Right cardiac atrium (tissue), 5 donors: ENCODE results near the gene SRSF8. TPM values are rescaled to one million over a fixed set of nuclear protein-coding genes. Genes with fewer than 3 reads are reported as not detected.
"Not testable (repeated sequence)": the region's sequence is repeated elsewhere in the genome, so short reads cannot be mapped to it uniquely, and the experiment has no call there.

Experiments
- ATAC-seq, 2 donors: fragments of 200-7000 bp; cut with Tn5 transposase; one replicate each; pipeline versions ENCODE4 v1.8.0 to v1.9.1; 2020; ENCODE audit warnings: moderate library complexity in 2 of 2, mild to moderate bottlenecking in 1 of 2
- DNase-seq, 3 donors: peaks; one replicate each; pipeline ENCODE4 v3.0.0-alpha.2; 2020
- H3K27ac ChIP-seq: one replicate; pipeline ENCODE4 v1.5.1; 2013; ENCODE audit warnings: mild to moderate bottlenecking, low read length, control low read depth, moderate library complexity
- H3K27me3 ChIP-seq: one replicate; pipeline ENCODE4 v1.6.1; 2013; ENCODE audit not compliant: control insufficient read depth, insufficient read depth
- H3K4me1 ChIP-seq: one replicate; pipeline ENCODE4 v1.6.1; 2013; ENCODE audit warnings: low read length; ENCODE audit not compliant: control insufficient read depth, insufficient read depth
- H3K4me3 ChIP-seq: one replicate; pipeline ENCODE4 v1.5.1; 2013; ENCODE audit warnings: low read length, control low read depth
- H3K9me3 ChIP-seq: one replicate; pipeline ENCODE4 v1.6.1; 2013; ENCODE audit warnings: low read length; ENCODE audit not compliant: control insufficient read depth
- WGBS: extraction: QIAGEN DNeasy Blood & Tissue Kit; methylation state at CpG from one replicate; pipeline ENCODE4 v1.1.7; 2013; 5-methylcytosine and 5-hydroxymethylcytosine counted together
- intact Hi-C, 4 donors: fragments of 100-400 bp; cut with DNase I; formaldehyde crosslinking; loops; one replicate each; pipeline versions ENCODE4 v1.11.0 to v1.14.0; 2022 to 2023
- polyA plus RNA-seq: library from polyadenylated mRNA; stranded (reverse); fragments of 200-250 nt; gene quantifications from one replicate; pipeline ENCODE4 v1.2.3, GENCODE V29; 2013
- total RNA-seq, 4 donors: library from RNA; stranded (reverse); fragmentation: NEBNext Ultra II Directional; extraction: Animal tissue kit (Norgen Biotek cat#: 25700); gene quantifications; one replicate each; pipeline ENCODE4 v1.2.1, GENCODE V29; 2021
- donor health status: healthy with polysubstance abuse.
- donor health status: DM: no; HTN: yes; CAD: no.
- donor health status: DM: no; HTN: no; CAD: no.
- donor health status: DM: no; HTN: yes; CAD: no; lungs with severe emphysema.
- donor health status: DM: yes; HTN: yes; CAD: no.

SRSF8 gene
- total and polyA plus RNA-seq, 5 donors: 30.5 to 39.4 (median 33.9) TPM

DNA sequence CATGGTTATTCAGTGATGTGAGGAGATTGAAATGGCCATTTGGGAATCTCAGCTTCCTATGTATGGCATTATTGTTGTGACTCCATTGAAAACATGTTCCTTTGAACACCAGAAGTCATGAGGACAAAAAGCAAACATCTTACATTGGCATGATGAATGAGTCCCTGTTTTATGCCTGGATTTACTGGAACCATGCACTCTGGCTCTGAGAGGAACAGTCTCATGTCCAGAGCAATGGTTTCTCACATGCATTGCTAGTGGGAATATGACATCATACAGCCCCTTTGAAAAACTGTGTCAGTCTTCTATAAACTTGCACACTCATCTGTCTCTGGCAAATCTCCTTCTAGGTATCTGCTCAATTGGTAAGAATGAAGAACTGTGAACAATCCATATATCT, 20.9 kb upstream of the SRSF8 start:
- no peak for DNase-seq
- no peak overlapping the region for H3K27ac ChIP-seq
- intact Hi-C loops: no loop called here
- H3K27me3 ChIP-seq: no peaks in the 10 kb centered on the region
- no peak overlapping the region for H3K4me3 ChIP-seq
- H3K4me1 ChIP-seq: no peaks in the 10 kb centered on the region
- H3K9me3 ChIP-seq: no peaks in the 10 kb centered on the region
- no peak for ATAC-seq

DNA sequence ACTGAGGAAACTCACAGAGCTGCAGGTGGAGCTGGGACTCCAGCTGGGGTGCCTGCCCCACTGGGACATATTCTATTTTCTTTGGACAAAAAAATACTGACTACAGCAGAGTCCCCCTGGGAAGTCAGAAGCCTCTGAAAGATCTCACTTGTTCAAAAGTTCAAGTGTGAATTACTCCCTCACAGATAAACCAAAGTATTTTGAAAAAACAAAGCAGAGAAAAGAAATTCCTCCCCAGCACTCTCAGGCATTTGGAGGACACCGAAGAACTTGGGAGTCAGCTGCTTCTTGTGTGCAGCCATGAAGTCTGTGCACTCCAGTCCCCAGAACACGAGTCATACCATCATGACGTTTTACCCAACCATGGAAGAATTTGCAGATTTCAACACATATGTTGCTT, 17.6 kb upstream of the SRSF8 start, which contains the start of gene KDM4F:
Gene KDM4F (plus strand): TSS at position 301 of the 400 bp plus-strand sequence.
- intact Hi-C loops, H3K4me1 ChIP-seq, ATAC-seq, H3K27ac ChIP-seq, H3K4me3 ChIP-seq, H3K27me3 ChIP-seq, DNase-seq, H3K9me3 ChIP-seq: not testable (repeated sequence)
- 43% methylated on average over 3 of the region's 3 CpGs for WGBS

DNA sequence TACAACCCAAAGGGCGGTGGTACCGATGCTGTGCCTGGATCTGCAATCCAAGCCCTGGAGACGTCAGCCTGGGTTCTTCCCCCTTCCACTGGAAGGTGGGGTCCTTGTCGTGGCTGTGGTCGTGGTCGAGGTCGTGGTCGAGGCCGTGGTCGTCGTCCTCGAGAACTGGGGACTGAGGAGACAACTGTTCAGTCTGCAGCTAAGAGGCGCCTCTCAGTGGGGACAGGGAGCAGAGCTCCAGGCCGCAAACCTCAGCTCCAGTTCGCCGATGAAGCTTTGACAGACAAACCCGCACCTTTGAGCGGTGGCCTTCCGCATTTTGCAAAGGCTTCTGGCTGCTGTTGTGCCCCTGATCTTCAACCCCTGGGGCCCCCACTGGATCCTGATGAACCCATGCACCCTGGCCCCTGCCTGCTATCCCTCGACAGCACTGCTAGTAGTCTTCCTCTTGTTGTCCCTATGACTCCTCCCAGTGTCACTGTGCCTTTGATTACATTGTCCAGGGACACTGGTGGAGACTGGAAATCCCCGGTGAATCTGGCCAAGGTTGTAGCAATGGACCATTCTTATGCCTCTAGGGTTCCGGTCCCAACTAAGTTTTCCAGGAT, 16.0 kb upstream of the SRSF8 start:
- no peak for ATAC-seq
- WGBS: 89% methylated on average over 22 of the region's 22 CpGs
- intact Hi-C loops: no loop called here

DNA sequence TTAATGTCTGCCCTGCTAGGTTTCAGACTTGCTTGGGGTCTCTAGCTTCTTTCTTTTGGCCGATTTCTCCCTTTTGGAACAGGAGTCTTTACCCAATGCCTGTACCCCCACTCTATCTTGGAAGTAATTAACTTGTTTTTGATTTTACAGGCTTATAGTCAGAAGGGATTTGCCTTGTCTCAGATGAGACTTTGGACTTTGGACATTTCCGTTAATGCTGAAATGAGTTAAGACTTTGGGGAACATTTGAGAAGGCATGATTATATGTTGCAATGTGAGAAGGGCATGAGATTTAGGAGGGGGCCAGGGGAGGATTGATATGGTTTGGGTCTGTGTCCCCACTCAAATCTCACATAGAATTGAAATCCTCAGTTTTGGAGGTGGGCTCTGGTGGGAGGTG, 12.4 kb upstream of the SRSF8 start:
- intact Hi-C loops: no loop called here
- H3K4me3 ChIP-seq: no peak overlapping the region
- no peak overlapping the region for H3K27ac ChIP-seq
- DNase-seq (no peak), ATAC-seq (no peak)
- no peaks in the 10 kb centered on the region for H3K27me3 ChIP-seq
- no peaks in the 10 kb centered on the region for H3K4me1 ChIP-seq
- WGBS: 91% methylated on average over 2 of the region's 2 CpGs
- no peaks in the 10 kb centered on the region for H3K9me3 ChIP-seq

More for the DNA sequence above, 16.0 kb upstream of the SRSF8 start:
- Histone ChIP-seq H3K27ac (no peak overlapping the region), H3K27me3 (no peaks in the 10 kb centered on the region), H3K4me1 (no peaks in the 10 kb centered on the region), H3K4me3 (no peak overlapping the region), H3K9me3 (no peaks in the 10 kb centered on the region)
- DNase-seq: no peak

DNA sequence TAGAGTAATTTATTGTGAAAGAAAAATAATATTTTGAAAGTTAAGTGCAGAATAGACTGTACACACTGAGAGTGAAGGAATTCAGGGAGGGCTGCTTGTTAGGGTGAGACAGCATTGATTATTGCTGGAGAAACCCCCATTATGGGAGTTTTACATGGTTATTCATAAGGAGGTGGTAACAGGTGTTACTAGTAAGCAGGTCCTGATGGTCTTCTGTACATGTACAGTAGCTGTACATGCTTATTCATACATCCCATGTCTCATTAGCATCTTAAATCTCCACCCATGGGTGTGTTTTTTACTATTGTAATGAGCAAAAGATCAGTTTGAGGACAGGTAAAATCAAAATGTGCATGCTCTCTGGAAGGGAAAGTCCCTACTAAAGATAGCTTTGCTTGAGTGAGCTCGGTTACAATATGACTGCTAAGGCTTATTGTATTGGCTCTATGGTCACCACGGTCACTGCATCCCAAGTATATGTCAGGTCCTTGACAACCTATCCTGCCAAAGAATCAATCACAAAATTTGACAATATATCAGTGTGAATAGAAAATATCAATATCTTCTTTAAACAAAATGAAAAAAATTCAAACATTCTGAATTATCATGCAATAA, 11.3 kb upstream of the SRSF8 start:
- H3K9me3 ChIP-seq: no peaks in the 10 kb centered on the region
- H3K4me1 ChIP-seq: no peaks in the 10 kb centered on the region
- intact Hi-C loops: no loop called here
- ATAC-seq: no peak
- WGBS: 44% methylated on average over 2 of the region's 2 CpGs
- H3K4me3 ChIP-seq: no peak overlapping the region
- no peak overlapping the region for H3K27ac ChIP-seq
- DNase-seq: no peak
- H3K27me3 ChIP-seq: no peaks in the 10 kb centered on the region

DNA sequence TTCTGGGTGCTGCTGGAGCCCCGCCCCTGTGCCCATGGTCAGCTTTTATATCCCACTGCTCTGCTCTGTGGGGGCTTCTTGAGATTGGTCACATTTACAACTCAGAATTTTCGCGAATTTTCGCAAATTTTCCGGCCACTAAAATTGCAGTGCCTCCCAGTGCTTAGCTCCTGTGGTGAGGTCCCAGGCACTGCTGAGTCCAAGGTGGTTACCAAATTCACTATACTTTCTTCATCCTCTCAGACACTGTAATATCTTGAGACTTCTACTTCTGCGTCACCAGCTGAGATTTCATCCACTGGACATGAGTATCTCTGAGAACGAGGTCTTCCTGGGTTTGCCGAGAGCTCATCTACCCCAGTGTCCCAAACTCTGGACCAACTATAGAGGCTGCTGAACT, 8.8 kb upstream of the SRSF8 start:
- Histone ChIP-seq H3K27ac (no peak overlapping the region), H3K27me3 (no peaks in the 10 kb centered on the region), H3K9me3 (no peaks in the 10 kb centered on the region), H3K4me3 (no peak overlapping the region), H3K4me1 (no peaks in the 10 kb centered on the region)
- intact Hi-C loops: no loop called here
- DNase-seq: no peak
- ATAC-seq: no peak
- WGBS: 92% methylated on average over 8 of the region's 8 CpGs

DNA sequence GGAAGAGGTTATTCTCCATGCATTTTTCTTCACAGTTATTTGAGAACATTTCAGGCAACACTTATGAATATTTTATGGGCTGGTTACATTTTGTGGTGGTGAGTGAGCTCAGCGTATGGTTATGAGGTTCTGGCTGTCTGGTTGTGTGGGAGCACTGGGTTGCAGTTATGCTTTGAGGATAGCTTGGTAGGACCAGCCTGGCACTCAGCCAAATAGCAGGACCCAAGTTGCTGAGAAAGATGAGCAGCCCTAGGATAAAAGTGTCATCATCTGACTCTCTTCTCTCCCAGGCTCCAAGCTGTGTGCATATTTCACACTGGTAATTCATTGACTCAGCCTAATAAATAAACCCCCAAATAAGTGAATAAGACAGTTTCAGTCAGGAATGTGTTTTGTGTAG, 8.1 kb upstream of the SRSF8 start:
- no peaks in the 10 kb centered on the region for H3K27me3 ChIP-seq
- H3K4me1 ChIP-seq: no peaks in the 10 kb centered on the region
- ATAC-seq: no peak
- intact Hi-C loops: no loop called here
- DNase-seq: peak in 1 of 3 donors; percentile 45
- 82% methylated on average over 1 of the region's 1 CpG for WGBS
- H3K27ac ChIP-seq: no peak overlapping the region
- no peaks in the 10 kb centered on the region for H3K9me3 ChIP-seq
- no peak overlapping the region for H3K4me3 ChIP-seq

DNA sequence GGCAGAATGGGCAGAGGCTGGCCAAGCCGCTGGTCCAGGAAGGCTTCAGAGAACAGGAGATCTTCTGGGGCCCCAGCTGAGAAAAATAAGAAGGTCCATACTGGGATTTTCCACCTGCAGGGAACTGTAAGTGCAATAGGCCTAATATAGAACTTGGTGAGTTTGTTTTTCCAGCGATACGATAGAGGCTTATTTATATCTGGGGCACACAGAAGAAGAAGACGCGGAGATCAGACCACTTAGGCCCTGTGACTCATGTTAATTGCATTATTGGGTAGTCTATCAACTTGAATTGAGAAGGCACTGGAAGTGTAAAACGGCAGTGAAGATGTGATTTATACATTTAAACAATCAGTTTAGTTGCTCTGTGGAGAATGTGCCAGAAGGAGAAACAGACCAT, 7.7 kb upstream of the SRSF8 start:
- 79% methylated on average over 6 of the region's 6 CpGs for WGBS
- intact Hi-C loops: no loop called here
- H3K9me3 ChIP-seq: no peaks in the 10 kb centered on the region
- H3K4me1 ChIP-seq: no peaks in the 10 kb centered on the region
- ATAC-seq (no peak), DNase-seq (no peak)
- H3K27ac ChIP-seq: no peak overlapping the region
- no peak overlapping the region for H3K4me3 ChIP-seq
- no peaks in the 10 kb centered on the region for H3K27me3 ChIP-seq

DNA sequence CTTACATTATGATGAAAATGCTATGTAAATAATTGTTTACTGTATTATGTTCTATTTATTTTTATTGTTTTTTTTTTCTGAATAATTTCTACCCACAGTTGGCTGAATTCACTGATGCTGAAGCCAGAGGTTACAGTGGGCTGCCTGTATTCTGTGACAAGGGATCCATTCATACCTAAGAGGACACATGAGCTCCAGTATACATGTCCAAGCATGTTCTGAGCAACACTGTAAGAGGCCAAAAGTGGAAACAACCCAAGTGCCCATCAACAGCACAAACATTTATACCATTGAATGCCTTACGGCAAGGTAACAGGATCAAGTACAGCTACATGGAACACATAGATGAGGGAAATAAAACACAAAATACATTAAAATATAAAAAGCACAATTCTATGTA, 1.4 kb upstream of the SRSF8 start:
- Histone ChIP-seq H3K27ac (no peak overlapping the region), H3K9me3 (no peaks in the 10 kb centered on the region), H3K4me3 (no peak overlapping the region), H3K4me1 (no peaks in the 10 kb centered on the region), H3K27me3 (no peaks in the 10 kb centered on the region)
- WGBS: 91% methylated on average over 1 of the region's 1 CpG
- ATAC-seq: no peak
- DNase-seq: no peak
- intact Hi-C loops: loop anchor here in 2 of 4 donors (5.0 to 10.0 kb wide), 2 partner anchors 82 to 699 kb away; no protein-coding TSS in a partner anchor

DNA sequence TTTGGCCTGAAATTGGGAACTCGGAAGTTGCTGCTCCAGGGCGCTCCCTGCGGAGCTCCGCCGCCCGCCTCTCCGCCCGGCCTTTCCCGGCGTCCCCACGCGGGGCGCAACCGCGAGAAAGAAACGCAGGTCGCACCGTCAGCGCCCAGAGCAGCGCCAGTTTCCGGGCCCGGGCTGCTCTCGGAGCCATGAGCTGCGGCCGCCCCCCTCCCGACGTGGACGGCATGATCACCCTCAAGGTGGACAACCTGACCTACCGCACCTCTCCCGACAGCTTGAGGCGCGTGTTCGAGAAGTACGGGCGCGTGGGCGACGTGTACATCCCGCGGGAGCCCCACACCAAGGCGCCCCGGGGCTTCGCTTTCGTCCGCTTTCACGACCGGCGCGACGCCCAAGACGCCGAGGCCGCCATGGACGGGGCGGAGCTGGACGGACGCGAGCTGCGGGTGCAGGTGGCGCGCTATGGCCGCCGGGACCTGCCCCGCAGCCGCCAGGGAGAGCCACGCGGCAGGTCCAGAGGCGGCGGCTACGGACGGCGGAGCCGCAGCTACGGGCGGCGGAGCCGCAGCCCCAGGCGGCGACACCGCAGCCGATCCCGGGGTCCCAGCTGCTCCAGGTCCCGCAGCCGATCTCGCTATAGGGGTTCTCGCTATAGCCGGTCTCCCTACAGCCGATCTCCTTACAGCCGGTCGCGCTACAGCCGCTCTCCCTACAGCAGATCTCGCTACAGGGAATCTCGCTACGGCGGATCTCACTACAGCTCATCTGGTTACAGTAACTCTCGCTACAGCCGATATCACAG, 521 bp downstream of the SRSF8 start:
- peak; percentile 93 to 94 for ATAC-seq
- intact Hi-C loops: loop anchor here in 2 of 4 donors (5.0 to 10.0 kb wide), 2 partner anchors 80 to 698 kb away; no protein-coding TSS in a partner anchor
- Histone ChIP-seq H3K9me3 (no peaks in the 10 kb centered on the region), H3K27ac (peak overlapping the region; percentile 97), H3K27me3 (no peaks in the 10 kb centered on the region), H3K4me1 (no peaks in the 10 kb centered on the region), H3K4me3 (peak overlapping the region; percentile 82)
- WGBS: under 1% methylated on average over 98 of the region's 98 CpGs
- peak; percentile 90 to 96 (median 95) for DNase-seq

DNA sequence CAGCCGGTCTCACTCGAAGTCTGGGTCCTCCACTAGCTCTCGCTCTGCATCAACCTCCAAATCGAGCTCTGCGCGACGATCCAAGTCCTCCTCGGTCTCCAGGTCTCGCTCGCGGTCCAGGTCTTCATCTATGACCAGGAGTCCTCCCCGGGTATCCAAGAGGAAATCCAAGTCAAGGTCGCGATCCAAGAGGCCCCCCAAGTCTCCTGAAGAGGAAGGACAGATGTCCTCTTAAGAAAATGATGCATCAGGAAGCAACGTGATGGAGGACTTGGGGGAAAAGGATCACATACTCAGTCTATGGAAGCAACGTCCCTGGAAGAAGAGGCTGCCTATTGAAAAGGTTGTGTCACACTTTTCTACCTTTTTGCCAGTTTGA, 1.1 kb downstream of the SRSF8 start:
- Histone ChIP-seq H3K4me1 (no peaks in the 10 kb centered on the region), H3K9me3 (no peaks in the 10 kb centered on the region), H3K27ac (peak overlapping the region; percentile 97), H3K27me3 (no peaks in the 10 kb centered on the region), H3K4me3 (peak overlapping the region; percentile 82)
- under 1% methylated on average over 16 of the region's 16 CpGs for WGBS
- ATAC-seq: peak in 1 of 2 donors; percentile 3
- intact Hi-C loops: loop anchor here in 3 of 4 donors (2.0 to 10.0 kb wide), 3 partner anchors 79 to 697 kb away; no protein-coding TSS in a partner anchor
- DNase-seq: no peak
